ENCODE data around the gene MARCHF7.
"Not testable (repeated sequence)": the region's sequence is repeated elsewhere in the genome, so short reads cannot be mapped to it uniquely, and the experiment has no call there.

MARCHF7 gene, protein sequence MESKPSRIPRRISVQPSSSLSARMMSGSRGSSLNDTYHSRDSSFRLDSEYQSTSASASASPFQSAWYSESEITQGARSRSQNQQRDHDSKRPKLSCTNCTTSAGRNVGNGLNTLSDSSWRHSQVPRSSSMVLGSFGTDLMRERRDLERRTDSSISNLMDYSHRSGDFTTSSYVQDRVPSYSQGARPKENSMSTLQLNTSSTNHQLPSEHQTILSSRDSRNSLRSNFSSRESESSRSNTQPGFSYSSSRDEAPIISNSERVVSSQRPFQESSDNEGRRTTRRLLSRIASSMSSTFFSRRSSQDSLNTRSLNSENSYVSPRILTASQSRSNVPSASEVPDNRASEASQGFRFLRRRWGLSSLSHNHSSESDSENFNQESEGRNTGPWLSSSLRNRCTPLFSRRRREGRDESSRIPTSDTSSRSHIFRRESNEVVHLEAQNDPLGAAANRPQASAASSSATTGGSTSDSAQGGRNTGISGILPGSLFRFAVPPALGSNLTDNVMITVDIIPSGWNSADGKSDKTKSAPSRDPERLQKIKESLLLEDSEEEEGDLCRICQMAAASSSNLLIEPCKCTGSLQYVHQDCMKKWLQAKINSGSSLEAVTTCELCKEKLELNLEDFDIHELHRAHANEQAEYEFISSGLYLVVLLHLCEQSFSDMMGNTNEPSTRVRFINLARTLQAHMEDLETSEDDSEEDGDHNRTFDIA

DNA sequence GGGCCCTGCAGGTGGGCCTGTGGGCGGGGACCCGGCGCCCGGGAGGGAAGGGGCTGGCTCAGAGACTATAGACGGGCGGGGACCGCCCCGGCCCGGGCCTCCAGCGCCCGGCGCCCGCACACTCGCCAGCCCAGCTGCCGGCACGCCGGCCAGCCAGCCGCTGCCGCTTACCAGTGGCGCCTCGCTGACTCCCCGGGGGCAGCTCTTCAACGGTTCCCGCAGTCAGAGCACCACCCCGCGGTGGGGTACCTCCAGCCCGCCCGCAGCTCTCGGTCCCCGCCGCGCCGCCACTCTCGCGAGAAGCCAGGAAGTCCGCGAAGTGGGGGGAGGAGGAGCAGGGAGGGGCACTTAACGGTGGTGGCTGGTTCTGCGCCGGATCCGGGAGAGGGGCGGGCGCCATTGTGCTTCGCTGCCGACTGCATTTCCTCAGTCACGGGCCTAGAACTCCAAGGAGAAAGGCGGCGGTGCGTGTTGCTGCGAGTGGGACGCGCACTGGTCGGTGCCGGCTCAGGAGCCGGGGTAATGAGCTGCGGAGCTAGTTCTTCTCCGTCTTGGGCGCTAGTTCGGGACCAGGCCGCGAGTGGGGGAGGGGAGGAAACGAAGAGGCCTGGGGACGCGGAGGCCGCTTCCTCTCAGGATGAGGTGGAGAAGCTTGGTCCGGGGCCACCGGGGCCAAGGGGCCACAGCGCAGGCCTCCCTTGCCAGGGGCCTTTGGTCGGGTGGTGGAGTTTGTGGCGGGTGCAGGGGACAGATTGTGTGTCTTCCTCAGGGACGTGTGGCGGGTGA, at the start of gene MARCHF7:
Gene MARCHF7 (plus strand): TSS at position 364 of the 786 bp plus-strand sequence. CDS start 16,517 bp downstream, outside the sequence.
- no peaks in the 10 kb centered on the region for H3K9me3 ChIP-seq (ENCODE audit: control insufficient read depth in 2 of 2, low read length in 2 of 2)
- peak within 1 kb of the TSS; percentile 99 for H3K9ac ChIP-seq (ENCODE audit: low read length in 2 of 2)
- peak within 1 kb of the TSS; percentile 98 for H3K27ac ChIP-seq (ENCODE audit: low read length)
- peaks cover 3 to 4% of the 10 kb centered on the region in 2 donors for H3K36me3 ChIP-seq (ENCODE audit: control insufficient read depth in 2 of 2, insufficient read depth in 2 of 2, low read length in 2 of 2)
- peak within 1 kb of the TSS; percentile 97 to 98 for H3K4me3 ChIP-seq (ENCODE audit: low read length in 2 of 2)
- H3K27me3 ChIP-seq (ENCODE audit: control insufficient read depth in 1 of 2, insufficient read depth in 2 of 2, low read length in 2 of 2) = no peaks in the 10 kb centered on the region
- H3K4me1 ChIP-seq (ENCODE audit: control insufficient read depth, insufficient read depth, low read length) = peaks cover 27% of the 10 kb centered on the region

DNA sequence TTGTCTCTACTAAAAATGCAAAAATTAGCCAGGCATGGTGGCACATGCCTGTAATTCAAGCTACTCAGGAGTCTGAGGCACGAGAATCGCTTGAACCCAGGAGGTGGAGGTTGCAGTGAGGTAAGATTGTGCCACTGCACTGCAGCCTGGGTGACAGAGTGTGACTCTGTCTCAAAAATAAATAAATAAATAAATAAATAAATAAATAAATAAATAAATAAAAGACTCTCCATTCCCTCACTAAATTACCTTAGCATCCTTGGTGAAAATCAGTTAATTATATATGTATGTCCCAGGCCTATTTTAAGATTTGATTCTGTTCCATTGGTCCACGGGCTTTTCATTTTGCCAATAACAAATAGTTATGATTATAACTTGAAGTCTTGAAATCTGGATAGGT, 44.9 kb upstream of the MARCHF7 start:
- H3K27ac ChIP-seq (ENCODE audit: low read length); H3K9me3 ChIP-seq (ENCODE audit: control insufficient read depth in 2 of 2, low read length in 2 of 2); H3K4me3 ChIP-seq (ENCODE audit: low read length in 2 of 2); H3K4me1 ChIP-seq (ENCODE audit: control insufficient read depth, insufficient read depth, low read length); H3K36me3 ChIP-seq (ENCODE audit: control insufficient read depth in 2 of 2, insufficient read depth in 2 of 2, low read length in 2 of 2); H3K9ac ChIP-seq (ENCODE audit: low read length in 2 of 2); H3K27me3 ChIP-seq (ENCODE audit: control insufficient read depth in 1 of 2, insufficient read depth in 2 of 2, low read length in 2 of 2): not testable (repeated sequence)

DNA sequence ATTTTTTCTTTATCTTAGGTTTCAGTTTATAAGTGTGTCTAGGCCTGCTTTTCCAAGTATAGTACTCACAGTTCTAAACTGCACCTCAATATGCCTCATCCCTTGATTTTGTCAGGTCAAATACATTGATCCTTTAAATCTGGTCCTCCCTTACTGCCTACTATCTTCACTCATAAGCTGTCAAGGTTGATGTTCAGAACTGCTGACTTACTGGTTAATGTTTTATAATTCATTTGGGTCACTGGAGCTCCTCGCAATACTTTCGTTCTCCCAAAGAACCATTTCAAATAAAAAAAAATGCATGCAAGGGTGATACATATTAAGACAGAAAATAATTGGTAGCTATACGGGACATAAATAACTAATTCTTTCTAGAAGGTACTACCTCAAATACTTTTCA, 41.3 kb upstream of the MARCHF7 start:
- H3K27me3 ChIP-seq (ENCODE audit: control insufficient read depth in 1 of 2, insufficient read depth in 2 of 2, low read length in 2 of 2) = no peaks in the 10 kb centered on the region
- no peaks in the 10 kb centered on the region for H3K36me3 ChIP-seq (ENCODE audit: control insufficient read depth in 2 of 2, insufficient read depth in 2 of 2, low read length in 2 of 2)
- no peak overlapping the region for H3K27ac ChIP-seq (ENCODE audit: low read length)
- no peaks in the 10 kb centered on the region for H3K4me1 ChIP-seq (ENCODE audit: control insufficient read depth, insufficient read depth, low read length)
- H3K9me3 ChIP-seq (ENCODE audit: control insufficient read depth in 2 of 2, low read length in 2 of 2) = no peaks in the 10 kb centered on the region
- H3K9ac ChIP-seq (ENCODE audit: low read length in 2 of 2) = no peak overlapping the region
- H3K4me3 ChIP-seq (ENCODE audit: low read length in 2 of 2) = no peak overlapping the region

DNA sequence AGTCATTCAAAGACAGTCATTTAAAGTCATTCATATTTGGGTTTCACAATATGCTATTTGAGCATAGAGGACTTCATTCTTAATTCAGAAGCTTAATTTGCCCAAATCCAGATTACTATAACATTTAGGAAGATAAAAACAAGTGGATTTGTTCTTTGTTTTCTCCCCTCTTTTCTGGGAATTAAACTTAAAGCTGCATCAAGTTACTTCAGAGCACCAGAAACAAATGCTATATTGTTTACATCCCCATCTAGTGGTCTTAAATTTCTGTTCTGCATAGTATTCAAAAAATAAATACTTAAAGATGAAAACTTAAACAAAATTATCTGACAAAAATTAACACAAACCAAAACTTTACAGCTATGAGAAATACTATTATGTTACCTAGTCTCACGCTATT, 34.7 kb upstream of the MARCHF7 start:
- no peaks in the 10 kb centered on the region for H3K27me3 ChIP-seq (ENCODE audit: control insufficient read depth in 1 of 2, insufficient read depth in 2 of 2, low read length in 2 of 2)
- H3K4me3 ChIP-seq (ENCODE audit: low read length in 2 of 2) = no peak overlapping the region
- no peaks in the 10 kb centered on the region for H3K36me3 ChIP-seq (ENCODE audit: control insufficient read depth in 2 of 2, insufficient read depth in 2 of 2, low read length in 2 of 2)
- no peaks in the 10 kb centered on the region for H3K9me3 ChIP-seq (ENCODE audit: control insufficient read depth in 2 of 2, low read length in 2 of 2)
- H3K4me1 ChIP-seq (ENCODE audit: control insufficient read depth, insufficient read depth, low read length) = no peaks in the 10 kb centered on the region
- H3K9ac ChIP-seq (ENCODE audit: low read length in 2 of 2) = no peak overlapping the region
- H3K27ac ChIP-seq (ENCODE audit: low read length) = no peak overlapping the region

DNA sequence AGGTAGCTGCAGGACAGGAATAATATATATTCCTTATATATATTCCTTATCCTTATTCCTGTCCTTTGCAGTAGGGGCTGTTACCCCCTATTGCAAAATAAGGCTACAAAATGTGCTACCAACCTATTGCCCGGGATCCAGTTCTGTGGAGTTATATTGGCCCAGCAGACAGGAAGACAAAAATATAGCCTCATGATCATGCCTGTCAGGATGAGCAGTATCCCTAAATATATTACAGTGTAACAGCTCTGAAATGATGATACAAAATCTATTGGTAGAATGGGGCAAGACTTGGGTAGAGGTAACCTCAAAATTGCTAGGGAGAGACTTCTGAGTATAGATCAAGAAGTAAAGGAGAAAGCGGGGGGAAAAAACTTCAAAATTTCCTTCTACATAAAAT, 31.6 kb upstream of the MARCHF7 start:
- no peak overlapping the region for H3K27ac ChIP-seq (ENCODE audit: low read length)
- H3K4me3 ChIP-seq (ENCODE audit: low read length in 2 of 2) = no peak overlapping the region
- H3K4me1 ChIP-seq (ENCODE audit: control insufficient read depth, insufficient read depth, low read length) = no peaks in the 10 kb centered on the region
- H3K9me3 ChIP-seq (ENCODE audit: control insufficient read depth in 2 of 2, low read length in 2 of 2) = no peaks in the 10 kb centered on the region
- no peaks in the 10 kb centered on the region for H3K36me3 ChIP-seq (ENCODE audit: control insufficient read depth in 2 of 2, insufficient read depth in 2 of 2, low read length in 2 of 2)
- no peak overlapping the region for H3K9ac ChIP-seq (ENCODE audit: low read length in 2 of 2)
- H3K27me3 ChIP-seq (ENCODE audit: control insufficient read depth in 1 of 2, insufficient read depth in 2 of 2, low read length in 2 of 2) = no peaks in the 10 kb centered on the region

DNA sequence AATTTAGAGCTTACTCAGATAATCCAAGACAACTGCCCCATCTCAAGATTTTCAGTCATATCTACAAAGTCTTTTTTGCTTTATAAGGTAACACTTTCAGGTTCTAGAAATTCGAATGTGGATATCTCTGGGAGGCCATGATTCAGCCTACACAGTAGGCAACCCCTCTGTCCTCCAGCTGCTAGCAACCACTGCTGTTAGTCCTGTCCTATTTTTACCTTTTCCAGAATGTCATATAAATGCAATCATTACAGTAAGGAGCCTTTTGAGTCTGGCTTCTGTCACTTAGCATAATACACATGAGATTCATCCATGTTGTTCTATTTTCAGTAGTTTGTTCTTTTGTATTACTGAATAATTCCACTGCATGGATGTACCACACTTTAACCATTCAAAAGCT, 28.5 kb upstream of the MARCHF7 start:
- H3K36me3 ChIP-seq (ENCODE audit: control insufficient read depth in 2 of 2, insufficient read depth in 2 of 2, low read length in 2 of 2) = no peaks in the 10 kb centered on the region
- no peak overlapping the region for H3K27ac ChIP-seq (ENCODE audit: low read length)

DNA sequence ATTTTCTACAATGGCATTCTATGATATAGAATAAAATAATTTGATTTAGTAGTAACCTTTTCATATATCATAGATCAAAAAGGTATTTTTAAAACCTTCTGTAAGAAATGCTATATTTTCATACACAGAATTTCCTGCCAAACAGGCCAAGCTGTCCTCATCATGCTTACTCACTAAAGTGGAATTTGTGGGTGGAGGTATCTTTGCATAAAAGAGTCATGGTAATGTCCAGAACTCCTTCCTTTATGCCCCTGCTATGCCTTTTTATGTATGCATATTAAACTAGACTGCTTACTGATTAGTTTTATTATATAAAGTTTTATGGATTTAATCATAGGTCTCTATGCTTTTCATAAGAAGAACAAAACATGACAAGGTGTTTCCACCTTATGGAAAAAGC, 27.5 kb upstream of the MARCHF7 start:
- no peak overlapping the region for H3K4me3 ChIP-seq (ENCODE audit: low read length in 2 of 2)
- H3K4me1 ChIP-seq (ENCODE audit: control insufficient read depth, insufficient read depth, low read length) = no peaks in the 10 kb centered on the region
- no peaks in the 10 kb centered on the region for H3K36me3 ChIP-seq (ENCODE audit: control insufficient read depth in 2 of 2, insufficient read depth in 2 of 2, low read length in 2 of 2)
- H3K27me3 ChIP-seq (ENCODE audit: control insufficient read depth in 1 of 2, insufficient read depth in 2 of 2, low read length in 2 of 2) = no peaks in the 10 kb centered on the region
- no peak overlapping the region for H3K9ac ChIP-seq (ENCODE audit: low read length in 2 of 2)
- H3K9me3 ChIP-seq (ENCODE audit: control insufficient read depth in 2 of 2, low read length in 2 of 2) = no peaks in the 10 kb centered on the region
- H3K27ac ChIP-seq (ENCODE audit: low read length) = no peak overlapping the region

More for the DNA sequence above, 28.5 kb upstream of the MARCHF7 start:
- H3K27me3 ChIP-seq (ENCODE audit: control insufficient read depth in 1 of 2, insufficient read depth in 2 of 2, low read length in 2 of 2) = no peaks in the 10 kb centered on the region
- no peak overlapping the region for H3K4me3 ChIP-seq (ENCODE audit: low read length in 2 of 2)
- H3K4me1 ChIP-seq (ENCODE audit: control insufficient read depth, insufficient read depth, low read length) = no peaks in the 10 kb centered on the region
- no peaks in the 10 kb centered on the region for H3K9me3 ChIP-seq (ENCODE audit: control insufficient read depth in 2 of 2, low read length in 2 of 2)
- no peak overlapping the region for H3K9ac ChIP-seq (ENCODE audit: low read length in 2 of 2)

DNA sequence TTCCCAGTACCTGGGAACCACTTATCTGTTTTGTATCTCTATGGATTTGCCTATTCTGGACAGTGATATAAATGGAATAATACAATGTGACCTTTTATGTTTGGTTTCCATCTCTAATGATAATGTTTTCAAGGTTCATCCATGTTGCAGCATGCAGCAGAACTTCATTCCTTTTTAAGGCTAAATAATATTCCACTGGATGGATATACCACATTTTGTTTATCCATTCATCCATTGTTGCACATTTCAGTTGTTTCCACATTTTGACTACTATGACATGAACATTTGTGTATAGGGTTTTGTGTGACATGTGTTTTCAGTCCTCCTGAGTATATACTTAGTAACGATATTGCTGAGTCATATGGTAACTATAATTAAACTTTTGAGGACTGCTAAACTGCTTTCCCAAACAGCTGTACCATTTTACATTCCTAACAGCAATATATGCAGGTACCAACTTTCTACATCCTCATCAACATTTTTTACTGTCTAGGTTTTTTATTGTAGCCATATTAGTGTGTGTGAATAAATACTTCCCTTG, 17.7 kb upstream of the MARCHF7 start:
- Histone ChIP-seq H3K4me3 (ENCODE audit: low read length in 2 of 2) (no peak overlapping the region), H3K27ac (ENCODE audit: low read length) (no peak overlapping the region), H3K36me3 (ENCODE audit: control insufficient read depth in 2 of 2, insufficient read depth in 2 of 2, low read length in 2 of 2) (peaks cover 4 to 5% of the 10 kb centered on the region in 2 donors), H3K9me3 (ENCODE audit: control insufficient read depth in 2 of 2, low read length in 2 of 2) (no peaks in the 10 kb centered on the region), H3K4me1 (ENCODE audit: control insufficient read depth, insufficient read depth, low read length) (no peaks in the 10 kb centered on the region), H3K27me3 (ENCODE audit: control insufficient read depth in 1 of 2, insufficient read depth in 2 of 2, low read length in 2 of 2) (no peaks in the 10 kb centered on the region), H3K9ac (ENCODE audit: low read length in 2 of 2) (no peak overlapping the region)

DNA sequence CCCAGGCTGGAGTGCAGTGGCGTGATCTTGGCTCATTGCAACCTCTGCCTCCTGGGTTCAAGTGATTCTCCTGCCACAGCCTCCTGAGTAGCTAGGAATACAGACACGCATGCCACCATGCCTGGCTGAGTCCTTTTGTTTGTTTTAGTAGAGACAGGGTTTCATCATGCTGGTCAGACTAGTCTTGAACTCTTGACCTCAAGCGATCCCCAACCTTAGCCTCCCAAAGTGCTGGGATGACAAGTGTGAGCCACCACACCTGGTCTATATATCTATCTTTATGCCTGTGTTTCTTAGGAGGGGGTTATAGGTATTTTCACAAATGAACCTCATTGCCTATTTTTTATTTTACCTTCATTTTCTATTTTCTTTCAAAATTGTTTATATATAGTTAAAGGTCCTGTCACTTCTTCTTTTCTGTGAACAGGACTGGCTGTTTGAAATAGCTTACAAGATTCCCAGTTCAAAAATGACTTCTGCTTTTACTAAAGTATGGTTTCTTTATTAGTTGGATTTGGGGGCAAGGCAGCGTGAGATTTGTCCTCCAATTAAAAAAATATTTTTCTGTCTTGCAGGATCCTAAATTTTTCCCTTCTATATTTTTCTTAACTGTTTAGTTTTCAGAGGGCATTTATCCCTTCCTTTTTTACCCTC, 16.4 kb upstream of the MARCHF7 start:
- H3K9me3 ChIP-seq (ENCODE audit: control insufficient read depth in 2 of 2, low read length in 2 of 2) = no peaks in the 10 kb centered on the region
- no peak overlapping the region for H3K27ac ChIP-seq (ENCODE audit: low read length)
- H3K27me3 ChIP-seq (ENCODE audit: control insufficient read depth in 1 of 2, insufficient read depth in 2 of 2, low read length in 2 of 2) = no peaks in the 10 kb centered on the region
- peaks cover 4 to 5% of the 10 kb centered on the region in 2 donors for H3K36me3 ChIP-seq (ENCODE audit: control insufficient read depth in 2 of 2, insufficient read depth in 2 of 2, low read length in 2 of 2)
- no peak overlapping the region for H3K9ac ChIP-seq (ENCODE audit: low read length in 2 of 2)
- H3K4me1 ChIP-seq (ENCODE audit: control insufficient read depth, insufficient read depth, low read length) = no peaks in the 10 kb centered on the region
- H3K4me3 ChIP-seq (ENCODE audit: low read length in 2 of 2) = no peak overlapping the region

DNA sequence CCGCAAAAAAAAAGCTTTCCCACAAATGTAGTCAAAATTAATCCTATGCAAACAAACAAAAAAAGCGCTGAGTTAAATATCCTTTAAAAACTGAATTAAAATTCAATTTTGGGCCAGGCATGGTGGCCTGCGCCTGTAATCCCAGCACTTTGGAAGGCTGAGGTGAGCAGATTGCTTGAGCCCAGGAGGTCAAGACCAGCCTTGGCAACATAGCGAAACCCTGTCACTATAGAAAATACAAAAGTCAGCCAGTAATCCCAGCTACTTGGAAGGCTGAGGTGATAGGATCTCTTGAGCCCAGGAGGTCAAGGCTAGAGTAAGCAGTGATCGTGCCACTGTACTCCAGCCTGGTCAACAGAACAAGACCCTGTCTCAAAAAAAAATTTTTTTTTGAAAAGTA, 8.8 kb upstream of the MARCHF7 start:
- no peak overlapping the region for H3K4me3 ChIP-seq (ENCODE audit: low read length in 2 of 2)
- H3K27me3 ChIP-seq (ENCODE audit: control insufficient read depth in 1 of 2, insufficient read depth in 2 of 2, low read length in 2 of 2) = no peaks in the 10 kb centered on the region
- no peak overlapping the region for H3K27ac ChIP-seq (ENCODE audit: low read length)
- peaks cover 4 to 5% of the 10 kb centered on the region in 2 donors for H3K36me3 ChIP-seq (ENCODE audit: control insufficient read depth in 2 of 2, insufficient read depth in 2 of 2, low read length in 2 of 2)
- H3K9me3 ChIP-seq (ENCODE audit: control insufficient read depth in 2 of 2, low read length in 2 of 2) = no peaks in the 10 kb centered on the region
- no peaks in the 10 kb centered on the region for H3K4me1 ChIP-seq (ENCODE audit: control insufficient read depth, insufficient read depth, low read length)
- no peak overlapping the region for H3K9ac ChIP-seq (ENCODE audit: low read length in 2 of 2)
